Measurements from ENCODE around the gene IZUMO3.
"Not testable (repeated sequence)": the region's sequence is repeated elsewhere in the genome, so short reads cannot be mapped to it uniquely, and the experiment has no call there.

Gene IZUMO3, protein sequence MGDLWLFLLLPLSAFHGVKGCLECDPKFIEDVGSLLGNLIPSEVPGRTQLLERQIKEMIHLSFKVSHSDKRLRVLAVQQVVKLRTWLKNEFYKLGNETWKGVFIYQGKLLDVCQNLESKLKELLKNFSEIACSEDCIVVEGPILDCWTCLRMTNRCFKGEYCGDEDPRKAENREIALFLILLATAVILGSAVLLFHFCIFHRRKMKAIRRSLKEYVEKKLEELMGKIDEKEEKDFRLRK

DNA sequence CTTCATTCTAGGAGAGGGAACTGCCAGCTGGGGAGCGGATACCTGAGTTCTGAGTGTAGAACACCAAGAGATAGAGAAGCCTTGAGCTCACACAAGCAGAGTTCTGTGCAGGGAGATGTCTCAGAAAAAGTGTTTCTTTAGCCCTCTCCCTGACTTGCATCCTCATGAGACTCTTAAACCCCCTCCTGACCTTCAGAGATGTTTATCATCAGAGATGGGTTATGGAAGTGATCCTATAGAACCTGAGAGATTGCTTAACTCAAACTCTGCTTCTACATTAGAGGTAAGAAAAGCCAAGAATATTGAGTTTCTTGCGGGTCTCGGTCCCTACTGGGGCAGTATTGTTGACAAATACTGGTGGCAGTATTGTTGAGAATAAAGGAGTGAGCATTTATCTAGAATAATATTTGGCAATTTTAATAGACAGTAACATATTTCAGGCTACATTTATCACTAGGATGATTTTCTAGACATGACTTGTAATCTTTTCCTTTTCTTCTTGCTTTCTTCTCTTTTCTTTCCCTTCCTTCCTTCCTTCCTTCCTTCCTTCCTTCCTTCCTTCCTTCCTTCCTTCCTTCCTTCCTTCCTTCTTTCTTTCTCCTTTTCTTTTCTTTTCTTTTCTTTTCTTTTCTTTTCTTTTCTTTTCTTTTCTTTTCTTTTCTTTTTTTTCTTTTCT lies at the start of gene IZUMO3:
TSS of gene IZUMO3 (minus strand) at position 51 of the 676 bp plus-strand sequence. CDS start 248 bp downstream, outside the sequence.
- TF ChIP-seq, protein P1, sequence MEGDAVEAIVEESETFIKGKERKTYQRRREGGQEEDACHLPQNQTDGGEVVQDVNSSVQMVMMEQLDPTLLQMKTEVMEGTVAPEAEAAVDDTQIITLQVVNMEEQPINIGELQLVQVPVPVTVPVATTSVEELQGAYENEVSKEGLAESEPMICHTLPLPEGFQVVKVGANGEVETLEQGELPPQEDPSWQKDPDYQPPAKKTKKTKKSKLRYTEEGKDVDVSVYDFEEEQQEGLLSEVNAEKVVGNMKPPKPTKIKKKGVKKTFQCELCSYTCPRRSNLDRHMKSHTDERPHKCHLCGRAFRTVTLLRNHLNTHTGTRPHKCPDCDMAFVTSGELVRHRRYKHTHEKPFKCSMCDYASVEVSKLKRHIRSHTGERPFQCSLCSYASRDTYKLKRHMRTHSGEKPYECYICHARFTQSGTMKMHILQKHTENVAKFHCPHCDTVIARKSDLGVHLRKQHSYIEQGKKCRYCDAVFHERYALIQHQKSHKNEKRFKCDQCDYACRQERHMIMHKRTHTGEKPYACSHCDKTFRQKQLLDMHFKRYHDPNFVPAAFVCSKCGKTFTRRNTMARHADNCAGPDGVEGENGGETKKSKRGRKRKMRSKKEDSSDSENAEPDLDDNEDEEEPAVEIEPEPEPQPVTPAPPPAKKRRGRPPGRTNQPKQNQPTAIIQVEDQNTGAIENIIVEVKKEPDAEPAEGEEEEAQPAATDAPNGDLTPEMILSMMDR (IDR thresholded peaks at IDR 0.05): no peak
- no peak for TF ChIP-seq ZFX (IDR thresholded peaks at IDR 0.05; ENCODE audit: borderline replicate concordance)
- H3K27ac ChIP-seq: no peak within 1 kb of the TSS

- TF ChIP-seq ZFX (IDR thresholded peaks at IDR 0.05; ENCODE audit: borderline replicate concordance): no peak
- TF ChIP-seq, protein P1 (IDR thresholded peaks at IDR 0.05): no peak
- H3K27ac ChIP-seq: no peak overlapping the region
These were observed 48.6 kb upstream of the IZUMO3 start for GRCh38 chr9:24594234-24594850.

DNA sequence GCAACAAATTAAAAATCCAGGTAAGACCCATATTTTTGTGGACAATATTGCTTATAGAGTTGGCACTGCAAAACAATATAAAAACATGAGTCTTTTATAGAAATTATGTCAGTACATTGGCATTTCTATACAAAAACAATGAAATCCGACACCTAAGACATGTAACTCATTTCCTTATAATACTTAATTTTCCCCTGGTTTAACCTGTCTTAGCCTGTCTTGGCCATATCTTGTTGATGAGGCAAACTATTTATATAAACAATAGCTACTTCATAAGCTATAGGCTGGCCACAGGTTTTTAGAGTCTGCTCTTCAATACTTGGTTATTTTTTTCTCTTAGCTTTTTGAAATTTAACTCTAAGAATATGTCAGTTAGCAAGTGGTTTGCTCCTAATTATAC lies 44.7 kb upstream of the IZUMO3 start:
- no peak overlapping the region for H3K27ac ChIP-seq
- TF ChIP-seq, protein P1 (IDR thresholded peaks at IDR 0.05): no peak
- no peak for TF ChIP-seq ZFX (IDR thresholded peaks at IDR 0.05; ENCODE audit: borderline replicate concordance)

DNA sequence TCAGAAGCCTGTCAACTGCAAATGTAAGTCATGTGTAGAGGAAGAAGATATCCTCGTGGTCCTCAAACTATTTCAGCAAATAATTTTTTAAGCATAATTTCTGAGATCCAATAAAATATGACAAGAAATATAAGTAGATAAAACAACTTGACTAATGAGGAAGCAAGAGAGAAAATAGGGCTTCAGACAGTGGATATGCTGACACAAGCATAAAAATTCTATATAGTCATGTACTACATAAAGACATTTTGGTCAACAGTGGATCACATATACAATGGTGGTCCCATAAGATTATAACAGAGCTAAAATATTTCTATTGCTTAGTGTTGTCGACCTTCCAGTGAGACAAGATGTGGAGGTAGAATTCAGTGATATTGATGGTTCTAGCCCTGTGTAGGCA lies 42.2 kb upstream of the IZUMO3 start:
- TF ChIP-seq, protein P1 (IDR thresholded peaks at IDR 0.05): no peak
- TF ChIP-seq ZFX (IDR thresholded peaks at IDR 0.05; ENCODE audit: borderline replicate concordance): no peak
- H3K27ac ChIP-seq: no peak overlapping the region

DNA sequence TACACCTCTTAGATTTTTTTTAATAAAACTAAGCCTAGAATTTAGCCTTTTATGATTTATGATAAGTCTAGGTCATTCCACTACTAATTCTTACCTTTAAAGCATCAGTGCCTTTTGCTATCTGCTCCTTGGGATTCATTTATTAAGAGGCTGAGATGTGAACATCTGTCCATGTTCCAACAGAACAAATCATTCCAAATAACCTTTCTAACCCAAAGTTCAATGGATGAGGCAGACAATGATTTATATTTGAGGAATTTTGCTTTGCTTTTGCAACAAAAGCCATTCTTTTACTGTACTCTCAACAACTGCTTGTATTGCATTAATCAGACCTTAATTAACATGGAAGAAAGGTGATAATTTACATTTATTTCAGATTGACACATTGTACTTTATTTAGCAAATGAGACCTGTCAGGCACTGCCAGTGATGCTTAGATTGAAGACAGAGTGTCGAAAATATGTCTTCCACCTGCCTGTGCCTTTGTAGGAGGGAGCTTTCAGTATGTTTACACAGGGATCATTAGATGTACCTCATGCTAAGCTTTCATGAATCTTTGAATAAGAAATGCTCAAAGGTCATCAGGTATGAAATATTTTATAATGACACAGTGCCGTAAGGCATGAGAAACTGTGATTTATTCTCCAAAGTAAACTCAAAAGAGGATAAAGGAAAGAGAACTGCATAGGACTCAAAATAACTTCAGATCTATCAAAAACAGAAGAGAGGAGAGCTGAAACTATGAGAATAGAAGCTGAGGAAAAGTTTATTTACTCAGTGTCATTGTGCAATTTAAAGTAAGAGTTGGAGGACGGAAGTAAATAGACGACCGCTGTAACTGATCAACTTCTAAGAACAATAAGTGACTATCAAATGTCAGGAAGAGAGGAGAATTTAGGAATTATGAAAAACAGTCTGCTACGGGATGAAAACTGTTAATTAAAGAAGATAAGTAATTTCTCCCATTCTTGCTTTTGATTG lies 36.7 kb upstream of the IZUMO3 start:
- no peak overlapping the region for H3K27ac ChIP-seq
- no peak for TF ChIP-seq ZFX (IDR thresholded peaks at IDR 0.05; ENCODE audit: borderline replicate concordance)
- TF ChIP-seq, protein P1 (IDR thresholded peaks at IDR 0.05): no peak

- not testable (repeated sequence) for H3K27ac ChIP-seq
These were observed 34.3 kb upstream of the IZUMO3 start for GRCh38 chr9:24580005-24580404.

- H3K27ac ChIP-seq: no peak overlapping the region
- TF ChIP-seq, protein P1 (IDR thresholded peaks at IDR 0.05): no peak
- no peak for TF ChIP-seq ZFX (IDR thresholded peaks at IDR 0.05; ENCODE audit: borderline replicate concordance)
These were observed 26.7 kb upstream of the IZUMO3 start for GRCh38 chr9:24572406-24572805.

All from 22Rv1 (cell line).